ENCODE data around the gene THEM5.
"Not testable (repeated sequence)": the region's sequence is repeated elsewhere in the genome, so short reads cannot be mapped to it uniquely, and the experiment has no call there.

Gene THEM5, protein sequence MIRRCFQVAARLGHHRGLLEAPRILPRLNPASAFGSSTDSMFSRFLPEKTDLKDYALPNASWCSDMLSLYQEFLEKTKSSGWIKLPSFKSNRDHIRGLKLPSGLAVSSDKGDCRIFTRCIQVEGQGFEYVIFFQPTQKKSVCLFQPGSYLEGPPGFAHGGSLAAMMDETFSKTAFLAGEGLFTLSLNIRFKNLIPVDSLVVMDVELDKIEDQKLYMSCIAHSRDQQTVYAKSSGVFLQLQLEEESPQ

DNA sequence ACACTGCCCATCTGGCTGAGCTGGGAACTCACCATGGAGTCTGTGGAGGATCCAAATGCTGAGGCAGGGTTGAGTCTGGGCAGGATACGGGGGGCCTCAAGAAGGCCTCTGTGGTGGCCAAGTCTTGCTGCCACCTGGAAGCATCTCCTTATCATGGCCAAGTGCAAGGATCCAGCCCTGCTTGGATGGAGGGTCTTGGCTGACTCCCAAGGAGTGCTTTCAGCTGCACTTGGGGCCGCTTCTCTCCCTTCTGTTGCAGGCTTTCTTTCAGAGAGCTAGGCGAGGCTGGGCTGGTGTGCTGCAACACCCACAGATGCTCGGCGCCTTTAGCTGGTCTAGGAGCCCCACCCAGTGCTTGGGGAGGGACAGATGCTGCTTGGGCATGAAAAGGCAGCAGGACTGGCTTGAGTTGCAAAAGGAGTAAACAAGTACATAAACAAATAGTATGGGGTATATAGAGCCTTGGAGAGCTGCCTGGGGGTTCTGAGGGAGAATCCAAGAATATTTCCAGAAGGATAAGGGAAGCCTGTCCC is at the start of gene THEM5:
TSS of gene THEM5 (minus strand) at position 302 of the 533 bp plus-strand sequence. CDS start at position 155, 147 bp downstream.
- no peak for DNase-seq

DNA sequence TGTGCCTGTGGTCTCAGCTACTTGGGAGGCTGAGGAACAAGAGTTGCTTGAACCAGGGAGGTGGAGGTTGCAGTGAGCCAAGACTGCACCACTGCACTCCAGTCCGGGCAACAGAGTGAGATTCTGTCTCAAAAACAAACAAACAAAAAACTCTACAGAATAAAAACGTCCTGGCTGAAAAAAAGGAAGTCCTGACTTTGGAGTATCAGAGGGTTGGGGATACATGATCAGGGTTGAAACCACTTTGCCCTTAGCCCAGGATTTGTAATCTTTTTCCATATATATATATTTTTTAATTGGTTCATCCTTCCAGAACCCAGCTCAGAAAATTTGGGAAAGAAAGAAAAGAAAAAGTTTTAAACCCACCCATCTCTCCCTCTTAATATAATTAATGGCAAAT is 49.3 kb upstream of the THEM5 start:
- no peak for DNase-seq

DNA sequence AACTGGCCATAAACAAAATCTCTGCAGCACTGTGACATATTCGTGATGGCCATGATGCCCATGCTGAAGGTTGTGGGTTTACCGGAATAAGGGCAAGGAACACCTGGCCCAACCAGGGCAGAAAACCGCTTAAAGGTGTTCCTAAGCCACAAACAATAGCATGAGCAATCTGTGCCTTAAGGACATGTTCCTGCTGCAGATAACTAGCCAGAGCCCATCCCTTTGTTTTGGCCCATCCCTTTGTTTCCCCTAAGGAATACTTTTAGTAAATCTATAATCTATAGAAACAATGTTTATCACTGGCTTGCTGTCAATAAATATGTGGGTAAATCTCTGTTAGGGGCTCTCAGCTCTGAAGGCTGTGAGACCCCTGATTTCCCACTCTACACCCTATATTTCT is 47.3 kb upstream of the THEM5 start:
- not testable (repeated sequence) for DNase-seq

DNA sequence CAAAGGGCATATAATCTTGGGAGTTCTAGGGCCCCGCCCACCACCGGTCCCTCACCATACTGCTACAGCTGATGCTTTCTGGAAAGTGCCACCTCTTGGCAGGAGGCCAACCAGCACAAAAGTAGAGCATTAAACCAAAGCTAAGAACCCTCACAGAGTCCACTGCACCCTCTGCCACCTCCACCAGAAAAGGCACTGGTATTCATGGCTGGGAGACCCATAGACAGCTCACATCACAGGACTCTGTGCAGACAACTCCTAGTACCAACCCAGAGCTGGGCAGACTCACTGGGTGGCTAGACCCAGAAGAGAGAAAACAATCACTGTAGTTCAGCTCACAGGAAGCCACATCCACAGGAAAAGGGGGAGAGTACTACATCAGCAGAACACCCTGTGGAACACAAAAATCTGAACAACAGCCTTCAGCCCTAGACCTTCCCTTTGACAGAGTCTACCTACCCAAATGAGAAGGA is 45.0 kb upstream of the THEM5 start:
- peak; percentile 69 for DNase-seq

DNA sequence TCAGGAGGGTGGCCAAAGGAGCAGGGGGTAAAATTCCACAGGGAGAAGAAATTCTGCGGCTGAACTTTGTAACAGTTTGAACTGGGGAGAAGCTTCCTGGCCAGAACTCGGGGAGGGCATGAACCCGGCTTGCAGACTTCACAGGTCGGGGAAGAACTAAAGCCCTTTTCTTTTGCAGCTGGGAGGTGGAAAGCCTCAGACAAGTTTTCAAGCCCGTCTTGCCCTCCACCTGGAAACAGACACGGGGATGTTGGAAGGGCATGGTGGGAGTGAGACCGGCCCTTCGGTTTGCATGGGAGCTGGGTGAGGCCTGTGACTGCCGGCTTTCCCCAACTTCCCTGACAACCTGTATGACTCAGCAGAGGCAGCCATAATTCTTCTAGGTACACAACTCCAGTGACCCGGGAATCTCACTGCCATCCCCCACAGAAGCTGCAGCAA is 44.5 kb upstream of the THEM5 start:
- DNase-seq, result no peak

DNA sequence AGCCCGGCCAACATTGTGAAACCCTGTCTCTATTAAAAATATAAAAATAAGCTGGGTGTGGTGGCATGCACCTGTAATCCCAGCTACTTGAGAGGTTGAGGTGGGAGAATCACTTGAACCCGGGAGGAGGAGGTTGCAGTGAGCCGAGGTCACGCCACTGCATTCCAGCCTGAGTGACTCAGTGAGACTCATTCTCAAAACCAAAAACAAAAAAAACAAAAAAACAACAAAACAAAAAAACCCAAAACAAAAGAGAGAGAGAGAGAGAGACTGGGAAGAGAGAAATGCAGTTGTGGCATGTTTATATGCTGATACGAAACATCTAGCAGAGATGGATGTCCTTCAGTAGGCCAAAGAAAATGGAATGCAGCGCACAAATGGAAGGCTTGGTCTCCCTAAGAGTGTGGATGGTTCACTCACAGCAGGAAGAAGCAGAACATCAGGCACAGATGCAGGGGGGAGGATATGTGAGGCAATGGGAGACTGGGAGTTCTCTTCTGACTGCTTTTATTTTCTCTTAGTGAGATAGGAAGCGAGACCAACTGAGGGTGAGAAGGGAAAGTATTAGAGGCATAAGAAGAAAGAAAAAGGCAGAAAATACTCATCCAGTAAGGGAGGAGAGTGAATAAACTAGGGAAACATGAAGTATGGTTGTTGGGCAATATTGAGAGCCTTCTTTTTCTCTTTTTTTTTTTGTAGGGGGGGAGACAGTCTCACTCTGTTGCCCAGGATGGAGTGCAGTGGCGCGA is 39.8 kb upstream of the THEM5 start:
- DNase-seq, result no peak

DNA sequence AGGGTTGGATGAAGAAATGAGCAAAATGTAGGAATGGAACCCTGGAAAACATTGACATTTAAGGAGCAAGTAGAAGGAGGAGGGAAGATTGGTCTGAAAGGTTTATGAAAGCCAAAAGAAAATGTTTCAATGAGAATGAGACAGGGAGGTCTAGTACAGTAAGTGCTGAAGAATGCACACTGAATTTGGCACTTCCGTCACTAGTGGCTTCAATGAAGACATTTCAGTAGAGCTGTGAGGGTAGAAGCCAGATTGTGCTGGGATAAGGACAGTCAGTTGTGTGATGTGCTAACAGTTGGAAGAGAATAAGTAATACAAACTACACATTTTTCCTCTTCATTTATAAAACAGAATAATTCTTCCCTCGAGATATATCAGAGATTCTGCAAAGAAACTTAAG is 38.7 kb upstream of the THEM5 start:
- no peak for DNase-seq

DNA sequence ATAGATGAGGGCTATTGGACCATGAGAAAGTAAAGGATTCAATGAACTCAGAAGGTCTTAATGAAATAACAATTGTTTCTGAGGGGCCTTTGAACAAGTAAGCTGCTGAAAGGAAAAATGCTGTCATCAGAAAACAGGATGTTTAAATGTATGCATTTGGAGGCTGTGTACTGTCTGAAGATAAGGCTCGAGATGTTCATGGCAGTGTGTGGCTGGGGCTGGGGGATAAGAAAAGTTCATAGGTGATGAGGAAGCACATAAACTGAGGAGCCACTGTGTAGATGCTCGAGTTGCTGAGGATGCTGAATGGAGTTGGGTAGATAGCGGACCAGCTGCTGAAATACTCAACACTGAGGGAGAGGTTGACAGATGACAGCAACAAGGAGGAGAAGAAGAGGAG is 38.0 kb upstream of the THEM5 start:
- no peak for DNase-seq

DNA sequence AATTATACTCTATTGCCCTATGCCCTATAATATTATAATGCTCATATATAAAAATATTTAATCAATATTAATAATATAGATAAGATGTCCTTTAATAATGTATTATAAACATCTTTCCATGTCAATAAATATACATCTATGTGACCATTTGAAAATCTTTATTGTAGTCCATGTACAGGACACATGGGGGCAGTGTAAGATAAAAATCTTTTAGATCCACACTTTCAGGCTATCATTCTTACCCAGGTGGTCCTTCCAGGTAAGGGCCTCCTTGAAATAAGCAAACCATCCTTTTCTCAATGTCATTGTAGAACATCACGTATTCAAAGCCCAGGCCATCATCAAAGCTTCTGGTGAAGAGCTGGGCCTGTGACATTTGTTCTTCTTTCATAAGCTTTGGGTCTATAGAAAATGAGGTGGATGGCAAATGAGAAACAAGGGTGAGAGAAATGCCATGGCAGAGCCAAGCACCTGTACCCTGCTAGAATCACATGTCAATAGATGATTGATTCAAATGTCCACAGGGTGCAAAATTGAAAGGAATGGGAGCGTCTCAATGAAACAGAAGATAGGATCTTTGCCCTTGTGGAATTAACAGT is 35.6 kb upstream of the THEM5 start:
- DNase-seq, result peak; percentile 24

DNA sequence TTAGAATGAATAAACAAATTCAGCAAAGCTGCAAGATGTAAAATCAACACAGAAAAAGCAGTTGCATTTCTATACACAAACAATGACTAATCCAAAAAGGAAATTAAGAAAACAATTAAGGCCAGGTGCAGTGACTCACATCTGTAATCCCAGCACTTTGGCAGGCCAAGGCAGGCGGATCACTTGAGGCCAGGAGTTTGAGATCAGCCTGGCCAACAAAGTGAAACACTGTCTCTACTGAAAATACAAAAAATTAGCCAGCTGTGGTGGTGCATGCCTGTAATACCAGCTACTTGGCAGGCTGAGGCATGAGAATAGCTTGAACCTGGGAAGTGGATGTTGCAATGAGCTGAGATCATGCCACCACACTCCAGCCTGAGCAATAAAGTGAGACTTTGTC is 33.5 kb upstream of the THEM5 start:
- DNase-seq, result no peak

DNA sequence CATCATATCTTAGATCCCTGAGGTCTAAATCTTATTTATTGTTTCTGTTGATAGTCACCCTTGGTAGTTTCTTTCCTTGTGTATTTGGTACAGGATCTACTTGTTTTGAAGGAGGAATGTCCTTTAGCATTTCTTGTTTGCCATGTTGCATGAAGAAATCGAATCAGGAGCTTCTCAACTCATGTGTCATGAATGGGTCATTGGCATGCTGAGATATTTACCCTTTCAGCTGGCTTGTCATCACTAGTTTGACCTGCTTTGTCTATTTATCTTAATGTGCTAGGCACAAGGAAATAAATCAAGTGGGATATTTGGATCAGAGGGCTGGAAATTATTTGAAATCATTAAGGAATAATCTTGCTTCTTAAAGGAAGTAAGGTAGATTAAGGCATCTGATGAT is 32.0 kb upstream of the THEM5 start:
- no peak for DNase-seq

DNA sequence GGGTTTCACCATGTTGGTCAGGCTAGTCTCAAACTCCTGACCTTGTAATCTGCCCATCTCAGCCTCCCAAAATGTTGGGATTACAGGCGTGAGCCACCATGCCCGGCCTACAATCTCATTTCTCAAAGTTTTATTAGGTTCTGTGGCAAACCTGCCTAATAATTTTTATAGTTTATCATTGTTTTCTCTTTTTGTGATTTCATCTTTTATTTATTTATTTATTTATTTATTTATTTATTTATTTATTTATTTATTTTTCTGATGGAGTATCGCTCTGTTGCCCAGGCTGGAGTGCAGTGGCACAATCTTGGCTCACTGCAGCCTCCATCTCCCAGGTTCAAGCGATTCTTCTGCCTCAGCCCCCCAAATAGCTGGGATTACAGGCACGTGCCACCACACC is 31.4 kb upstream of the THEM5 start:
- not testable (repeated sequence) for DNase-seq

DNA sequence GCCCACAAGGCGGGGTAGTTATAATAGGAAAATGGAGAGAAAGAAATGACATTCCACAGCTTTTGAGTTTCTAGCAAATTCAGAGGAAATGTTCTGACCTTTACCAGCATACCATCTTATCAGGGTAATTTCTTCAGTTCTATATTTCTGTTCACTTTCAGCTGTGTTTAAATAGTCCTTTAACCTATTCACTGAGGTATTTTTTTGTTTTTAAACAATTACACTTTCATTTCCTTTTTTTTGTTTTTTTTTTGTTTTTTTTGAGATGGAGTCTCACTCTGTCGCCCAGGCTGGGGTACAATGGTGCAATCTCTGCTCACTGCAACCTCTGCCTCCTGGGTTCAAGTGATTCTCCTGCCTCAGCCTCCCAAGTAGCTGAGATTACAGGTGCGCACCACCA is 30.9 kb upstream of the THEM5 start:
- DNase-seq, result not testable (repeated sequence)

DNA sequence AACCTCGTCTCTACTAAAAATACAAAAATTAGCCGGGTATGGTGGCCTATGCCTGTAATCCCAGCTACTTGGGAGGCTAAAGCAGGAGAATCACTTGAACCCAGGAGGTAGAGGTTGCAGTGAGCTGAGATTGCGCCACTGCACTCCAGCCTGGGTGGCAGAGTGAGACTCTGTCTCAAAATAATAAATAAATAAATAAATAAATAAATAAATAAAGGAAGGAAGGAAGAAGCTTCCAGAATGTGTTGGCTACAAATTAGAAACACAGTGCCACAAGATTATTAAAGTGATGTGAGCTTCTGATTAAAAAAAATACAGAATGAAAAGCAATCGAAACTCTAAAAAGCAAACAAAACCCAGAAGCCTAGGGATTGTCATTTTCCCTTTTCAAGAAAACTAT is 30.4 kb upstream of the THEM5 start:
- not testable (repeated sequence) for DNase-seq

DNA sequence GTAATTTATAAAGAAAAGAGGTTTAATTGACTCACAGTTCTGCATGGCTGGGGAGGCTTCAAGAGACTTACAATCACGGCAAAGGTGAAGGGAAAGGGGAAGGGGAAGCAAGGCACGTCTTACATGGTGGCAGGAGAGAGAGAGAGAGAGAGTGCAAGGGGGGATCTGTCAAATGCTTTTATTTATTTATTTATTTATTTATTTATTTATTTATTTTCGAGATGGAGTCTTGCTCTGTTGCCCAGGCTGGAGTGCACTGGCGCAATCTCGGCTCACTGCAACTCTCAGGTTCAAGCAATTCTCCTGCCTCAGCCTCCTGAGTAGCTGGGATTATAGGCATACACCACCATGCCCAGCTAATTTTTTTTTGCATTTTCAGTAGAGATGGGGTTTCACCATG is 29.4 kb upstream of the THEM5 start:
- DNase-seq, result not testable (repeated sequence)

DNA sequence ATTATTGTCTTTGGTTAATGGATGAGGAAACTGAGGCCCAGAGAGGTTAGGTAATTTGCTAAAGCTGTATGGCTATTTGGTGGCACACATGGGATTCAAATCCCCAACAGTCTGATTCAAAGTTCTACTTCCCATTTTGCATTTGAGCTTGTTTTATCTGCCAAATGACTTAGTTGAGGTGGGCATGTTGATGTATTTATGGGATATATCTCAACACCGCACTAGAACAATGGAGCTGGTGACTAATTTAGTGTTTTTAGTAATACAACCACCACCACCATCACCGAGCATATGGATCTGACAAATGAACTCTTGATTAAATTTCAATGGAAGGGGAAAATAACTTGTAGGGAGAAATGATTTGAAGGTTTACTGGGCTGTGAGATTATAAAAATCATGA is 29.0 kb upstream of the THEM5 start:
- no peak for DNase-seq

DNA sequence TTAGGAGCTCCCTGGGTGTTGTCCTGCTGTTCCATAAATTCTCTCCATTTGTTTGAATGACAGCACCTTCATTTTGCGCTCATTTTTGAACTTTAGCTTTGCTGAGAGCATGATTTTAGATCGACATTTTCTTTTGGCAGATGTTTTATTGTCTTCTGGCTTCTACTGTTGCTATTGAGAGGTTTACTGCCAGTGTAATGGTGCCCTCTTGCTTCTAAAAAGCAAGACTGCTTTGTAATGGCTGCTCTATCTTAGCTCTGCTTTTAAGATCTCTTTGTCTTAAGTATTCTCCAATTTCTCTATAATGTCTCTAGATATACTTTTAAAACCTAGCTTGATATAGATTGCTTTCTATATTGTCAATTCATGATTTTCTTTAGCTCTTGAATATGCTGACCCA is 28.0 kb upstream of the THEM5 start:
- DNase-seq, result no peak

DNA sequence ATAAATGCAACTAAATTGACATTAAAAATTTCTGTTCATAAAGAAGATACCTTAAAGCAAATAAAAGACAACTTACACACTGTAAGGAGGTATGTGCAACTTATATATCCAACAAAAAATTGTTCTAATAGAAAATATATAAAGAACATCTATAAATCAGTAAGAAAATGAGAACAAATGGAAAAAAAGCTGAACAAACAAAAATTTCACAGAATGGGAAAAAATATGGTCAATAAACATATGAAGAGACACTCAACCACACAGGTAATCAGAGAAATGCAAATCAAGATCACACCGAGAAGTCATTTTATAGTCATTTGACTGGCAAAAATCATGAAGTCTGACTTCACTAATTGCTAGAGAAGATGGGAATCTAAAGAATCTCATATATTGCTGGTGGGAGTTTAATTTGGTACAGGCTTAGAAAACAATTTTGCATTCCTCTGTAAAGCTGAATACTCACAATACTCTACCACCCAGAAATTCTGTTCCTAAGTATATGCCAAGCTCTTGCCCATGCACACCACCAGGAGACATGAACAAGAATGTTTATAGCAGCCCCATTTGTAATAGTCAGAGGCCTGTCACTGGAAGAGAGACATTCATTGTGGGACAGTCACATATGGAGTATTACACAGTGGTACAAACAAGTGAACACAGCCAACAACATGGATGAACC is 22.0 kb upstream of the THEM5 start:
- no peak for DNase-seq

DNA sequence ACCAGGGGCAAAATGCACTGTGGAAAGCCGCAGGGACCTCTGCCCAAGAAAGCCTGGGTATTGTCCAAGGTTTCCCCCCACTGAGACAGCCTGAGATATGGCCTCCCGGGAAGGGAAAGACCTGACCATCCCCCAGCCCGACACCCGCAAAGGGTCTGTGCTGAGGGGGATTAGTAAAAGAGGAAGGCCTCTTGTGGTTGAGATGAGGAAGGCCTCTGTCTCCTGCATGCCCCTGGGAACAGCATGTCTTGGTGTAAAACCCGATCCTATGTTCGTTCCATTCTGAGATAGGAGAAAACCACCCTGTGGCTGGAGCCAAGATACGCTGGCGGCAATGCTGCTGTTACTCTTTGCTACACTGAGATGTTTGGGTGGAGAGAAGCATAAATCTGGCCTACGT is 19.3 kb upstream of the THEM5 start:
- not testable (repeated sequence) for DNase-seq

DNA sequence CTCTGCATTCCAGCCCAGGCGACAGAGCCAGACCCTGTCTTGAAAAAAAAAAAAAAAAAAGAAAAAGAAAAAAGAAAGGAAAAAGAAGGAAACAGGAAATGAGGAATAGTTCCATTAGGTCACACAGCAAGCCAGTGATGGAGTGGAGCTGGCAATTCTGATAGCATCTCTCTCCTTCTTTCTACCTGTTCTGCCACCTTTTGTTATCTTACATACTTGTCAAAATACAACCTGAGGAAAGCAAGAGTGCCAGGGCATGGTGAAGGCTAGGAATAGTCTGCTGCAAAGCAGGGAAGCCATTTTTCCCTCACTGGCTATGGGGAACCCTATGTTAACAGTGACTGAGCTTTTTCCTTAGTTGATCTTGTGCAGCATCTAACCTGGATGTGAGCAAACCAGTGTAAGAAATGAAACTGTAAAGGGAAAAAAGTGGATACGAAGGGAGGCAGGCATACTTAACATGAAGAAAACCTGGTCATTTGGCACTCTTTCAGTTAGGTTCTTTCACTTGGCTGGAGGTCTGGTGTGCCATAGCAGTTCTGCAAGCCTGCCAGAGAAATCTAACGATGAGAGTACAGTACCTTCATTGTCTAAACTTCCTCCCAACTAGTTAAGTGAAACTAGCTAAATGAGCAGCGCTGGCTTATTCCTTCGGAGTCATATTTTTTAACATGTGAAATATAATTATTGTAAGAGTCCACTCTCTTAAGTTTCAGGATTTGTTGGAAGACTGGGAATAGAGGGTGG is 17.9 kb upstream of the THEM5 start:
- no peak for DNase-seq

DNA sequence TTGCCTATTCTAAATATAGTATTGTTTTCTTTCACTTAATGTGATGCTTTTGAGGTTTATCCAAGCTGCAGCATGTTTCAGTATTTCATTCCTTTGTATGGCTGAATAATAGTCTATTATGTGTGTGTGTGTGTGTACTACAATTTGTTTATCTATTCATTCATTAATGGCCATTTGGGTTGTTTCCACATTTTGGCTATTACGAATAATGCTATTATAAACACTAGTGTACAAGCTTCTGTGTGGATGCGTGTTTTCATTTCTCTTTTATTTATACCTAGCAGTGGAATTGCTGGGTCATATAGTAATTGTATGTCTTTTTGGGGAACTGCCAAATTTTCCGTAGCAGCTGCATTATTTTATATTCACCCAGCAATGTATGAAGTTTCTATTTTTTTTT is 15.0 kb upstream of the THEM5 start:
- DNase-seq, result no peak

DNA sequence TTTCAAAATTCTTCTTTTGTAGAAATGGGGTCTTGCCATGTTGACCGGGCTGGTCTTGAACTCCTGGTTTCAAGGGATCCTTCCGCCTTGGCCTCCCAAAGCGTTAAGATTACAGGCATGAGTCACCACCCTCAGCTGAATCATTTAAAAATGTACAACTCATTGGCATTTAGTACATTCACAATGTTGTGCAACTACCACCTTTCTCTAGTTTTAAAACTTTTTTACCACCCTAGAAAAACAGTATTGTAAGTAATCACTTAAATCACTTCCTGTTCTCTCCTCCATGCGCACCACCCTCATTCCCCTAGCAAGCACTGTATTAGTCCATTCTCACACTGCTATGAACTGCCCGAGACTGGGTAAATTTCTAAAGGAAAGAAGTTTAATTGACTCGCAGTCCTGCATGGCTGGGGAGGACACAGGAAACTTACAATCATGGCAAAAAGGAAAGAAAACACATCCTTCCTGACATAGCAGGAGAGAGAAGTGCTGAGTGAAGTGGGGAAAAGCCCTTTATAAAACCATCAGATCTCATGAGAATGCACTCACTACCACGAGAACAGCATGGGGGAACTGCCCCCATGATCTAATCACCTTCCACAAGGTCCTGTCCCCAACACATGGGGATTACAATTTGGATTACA is 14.4 kb upstream of the THEM5 start:
- DNase-seq, result no peak
